ENCODE results near the gene MOB2. TPM values are rescaled to one million over a fixed set of nuclear protein-coding genes. Genes with fewer than 3 reads are reported as not detected.

MOB2 gene
- total and polyA plus RNA-seq, 9 of the 15 experiments (the other 6 are each of a cell fraction or from before 2014, with no cell fraction given) = 0.17 to 36.8 (median 19.2) TPM

- ATAC-seq = no peak
- H3K4me3 ChIP-seq = no peak overlapping the region
- in situ Hi-C loops (cut with MboI) = no loop called here
- ChIA-PET POLR2A (interaction anchor here (0.6 to 1.1 kb wide), 3 partner anchors 13 to 273 kb away, joined by 3 to 4 read pairs (median 4); no protein-coding TSS in a partner anchor), CTCF (ENCODE audit: low intra/inter-chr PET ratio) (no interaction called here)
- H3K36me3 ChIP-seq (ENCODE audit: control insufficient read depth, insufficient read depth, low read length) = peaks cover 9% of the 10 kb centered on the region; the same call in 1 of the 3 replicates
- TF ChIP-seq RBM14 (IDR thresholded peaks at IDR 0.05; ENCODE audit: borderline replicate concordance, insufficient read depth, low read depth, low read length) = no peak
- no peak for TF ChIP-seq COPS2 (conservative IDR thresholded peaks at IDR 0.05)
- TF ChIP-seq NONO (IDR thresholded peaks at IDR 0.05; ENCODE audit: low read depth in 2 of 2, low read length in 1 of 2) = no peak
- no peak for TF ChIP-seq ZNF143 (CRISPR knock-in tag; IDR thresholded peaks at IDR 0.05)
- no peak for TF ChIP-seq HNRNPK (IDR thresholded peaks at IDR 0.05; ENCODE audit: low read depth, low read length, poor library complexity, severe bottlenecking)
- no peak for TF ChIP-seq CGGBP1 (CRISPR knock-in tag; IDR thresholded peaks at IDR 0.05)
- no peak for TF ChIP-seq CLOCK (CRISPR knock-in tag; IDR thresholded peaks at IDR 0.05; ENCODE audit: borderline replicate concordance)
- TF ChIP-seq ETV5 (CRISPR knock-in tag; IDR thresholded peaks at IDR 0.05; ENCODE audit: low read depth) = no peak
- no peak for TF ChIP-seq ZBTB26 (CRISPR knock-in tag; IDR thresholded peaks at IDR 0.05)
- no peak for TF ChIP-seq JUNB (CRISPR knock-in tag; conservative IDR thresholded peaks at IDR 0.05)
- H4K20me1 ChIP-seq (replicated peaks; ENCODE audit: control insufficient read depth, insufficient read depth, low read length) = peaks cover 20% of the 10 kb centered on the region
- FAIRE-seq = no peak
- BruUV-seq (replicated peaks) = no TSS peak
- 93% methylated on average over 11 of the region's 12 CpGs for WGBS (ENCODE audit: insufficient coverage, low coverage, missing lambda C conversion rate)
- intact Hi-C loops (cut with micrococcal nuclease) = no loop called here
- no peak overlapping the region for H3K4me2 ChIP-seq (ENCODE audit: insufficient read depth, low read length)
- H3K9me1 ChIP-seq (ENCODE audit: control insufficient read depth, insufficient read depth, low read length) = no peaks in the 10 kb centered on the region
- H3K4me1 ChIP-seq (replicated peaks in 1 of 2; ENCODE audit: control insufficient read depth in 2 of 2, insufficient read depth in 2 of 2, low read length in 2 of 2) = peaks cover 0 to 18% of the 10 kb centered on the region in 2 experiments; a peak in 2 of 5 replicates
- no peak for DNase-seq (ENCODE audit: extremely low read depth in 1 of 4, low spot score in 3 of 4)
- peak overlapping the region in 1 of 2 experiments; percentile 52; a peak in 2 of 4 replicates for H3K9ac ChIP-seq (ENCODE audit: insufficient read depth in 1 of 2, low read depth in 2 of 2, low read length in 2 of 2)
- no peaks in the 10 kb centered on the region for H3K9me3 ChIP-seq (replicated peaks; ENCODE audit: control insufficient read depth, insufficient read depth, low read depth, low read length)
- no peak overlapping the region for H2AFZ ChIP-seq (ENCODE audit: low read depth, low read length)
- H3K79me2 ChIP-seq (ENCODE audit: control insufficient read depth, insufficient read depth, low read length) = no peaks in the 10 kb centered on the region
- H3K27ac ChIP-seq (ENCODE audit: extremely low read depth, low read depth, low read length) = no peak overlapping the region
- no peaks in the 10 kb centered on the region for H3K27me3 ChIP-seq (ENCODE audit: control insufficient read depth in 2 of 2, insufficient read depth in 2 of 2, low read length in 2 of 2)
These were observed 6.9 kb downstream of the MOB2 start for GRCh38 chr11:1479678-1480118.
